LHCN-M2 (cell line): ENCODE data around the gene CDKN2B. TPM values are rescaled to one million over a fixed set of nuclear protein-coding genes. Genes with fewer than 3 reads are reported as not detected.

Experiments
- DNase-seq: peaks from one replicate; pipeline ENCODE4 v3.0.0-alpha.2; 2012; ENCODE audit warnings: low read depth
- total RNA-seq: library from RNA; depleted of rRNA; stranded (reverse); fragments of >200 nt; gene quantifications from 2 replicates; pipeline ENCODE4 v1.2.3, GENCODE V29; 2014

CDKN2B gene
- total RNA-seq, 1 experiment from 2014 or later: 14.2 TPM

DNA sequence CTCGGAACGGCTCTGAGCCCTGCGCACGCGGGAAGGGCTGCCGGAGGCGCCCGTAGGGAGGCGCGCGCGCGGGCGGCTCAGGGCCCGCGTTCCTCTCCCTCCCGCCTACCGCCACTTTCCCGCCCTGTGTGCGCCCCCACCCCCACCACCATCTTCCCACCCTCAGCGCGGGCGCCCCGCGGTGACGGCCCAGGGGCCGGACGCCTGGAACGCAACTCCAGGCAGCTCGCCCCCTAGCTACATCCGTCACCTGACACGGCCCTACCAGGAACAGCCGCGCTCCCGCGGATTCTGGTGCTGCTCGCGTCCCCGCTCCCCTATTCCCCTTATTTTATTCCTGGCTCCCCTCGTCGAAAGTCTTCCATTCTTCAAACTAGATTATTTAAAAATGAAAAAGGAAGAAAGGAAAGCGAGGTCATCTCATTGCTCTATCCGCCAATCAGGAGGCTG is 14.5 kb downstream of the CDKN2B start, which contains the start of gene CDKN2B-AS1:
TSS of gene CDKN2B-AS1 (plus strand) at position 236 of the 450 bp plus-strand sequence.
- DNase-seq: peak; percentile 83

DNA sequence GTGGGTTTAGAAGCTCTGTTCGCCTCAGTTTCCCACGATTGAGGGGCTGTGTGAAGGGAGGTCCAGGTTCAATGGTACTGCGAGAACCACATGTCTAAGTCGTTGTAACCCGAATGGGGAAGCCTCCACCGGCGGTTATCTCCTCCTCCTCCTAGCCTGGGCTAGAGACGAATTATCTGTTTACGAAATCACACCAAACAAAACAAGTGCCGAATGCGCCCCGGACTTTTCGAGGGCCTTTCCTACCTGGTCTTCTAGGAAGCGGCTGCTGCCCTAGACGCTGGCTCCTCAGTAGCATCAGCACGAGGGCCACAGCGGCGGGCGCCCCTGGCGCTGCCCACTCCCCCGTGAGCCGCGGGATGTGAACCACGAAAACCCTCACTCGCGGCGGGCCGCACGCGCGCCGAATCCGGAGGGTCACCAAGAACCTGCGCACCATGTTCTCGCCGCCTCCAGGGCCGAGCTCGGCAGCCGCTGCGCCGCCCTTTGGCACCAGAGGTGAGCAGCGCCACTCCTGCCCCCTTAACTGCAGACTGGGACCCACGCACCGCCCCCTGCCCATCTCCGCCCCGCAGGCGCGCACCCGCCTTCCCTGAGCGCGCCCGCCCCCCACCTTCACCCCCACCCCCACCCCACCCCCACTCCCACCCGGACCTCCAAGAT is 15.1 kb downstream of the CDKN2B start, which contains the start of gene CDKN2A:
TSS of gene CDKN2A (minus strand) at position 500 of the 663 bp plus-strand sequence.
- DNase-seq: peak; percentile 45

DNA sequence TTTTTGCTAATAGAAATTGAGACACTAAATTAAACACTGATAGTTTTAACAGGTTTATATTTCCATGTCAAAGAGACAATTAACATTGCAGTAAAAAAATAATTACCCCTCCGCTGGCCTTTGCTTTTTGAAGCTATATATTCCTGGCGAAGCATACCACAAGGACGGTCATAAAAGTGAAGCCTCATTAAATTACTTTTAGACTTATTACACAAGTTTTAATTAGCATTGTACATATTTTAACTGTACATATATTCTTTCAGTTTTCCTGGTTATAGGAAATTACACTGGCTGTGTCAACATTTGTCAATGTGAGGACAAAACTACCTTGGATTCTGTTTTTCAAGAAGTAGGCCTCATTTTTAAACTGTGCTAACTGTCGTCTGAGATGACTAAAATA is 16.1 kb downstream of the CDKN2B start:
- no peak for DNase-seq

DNA sequence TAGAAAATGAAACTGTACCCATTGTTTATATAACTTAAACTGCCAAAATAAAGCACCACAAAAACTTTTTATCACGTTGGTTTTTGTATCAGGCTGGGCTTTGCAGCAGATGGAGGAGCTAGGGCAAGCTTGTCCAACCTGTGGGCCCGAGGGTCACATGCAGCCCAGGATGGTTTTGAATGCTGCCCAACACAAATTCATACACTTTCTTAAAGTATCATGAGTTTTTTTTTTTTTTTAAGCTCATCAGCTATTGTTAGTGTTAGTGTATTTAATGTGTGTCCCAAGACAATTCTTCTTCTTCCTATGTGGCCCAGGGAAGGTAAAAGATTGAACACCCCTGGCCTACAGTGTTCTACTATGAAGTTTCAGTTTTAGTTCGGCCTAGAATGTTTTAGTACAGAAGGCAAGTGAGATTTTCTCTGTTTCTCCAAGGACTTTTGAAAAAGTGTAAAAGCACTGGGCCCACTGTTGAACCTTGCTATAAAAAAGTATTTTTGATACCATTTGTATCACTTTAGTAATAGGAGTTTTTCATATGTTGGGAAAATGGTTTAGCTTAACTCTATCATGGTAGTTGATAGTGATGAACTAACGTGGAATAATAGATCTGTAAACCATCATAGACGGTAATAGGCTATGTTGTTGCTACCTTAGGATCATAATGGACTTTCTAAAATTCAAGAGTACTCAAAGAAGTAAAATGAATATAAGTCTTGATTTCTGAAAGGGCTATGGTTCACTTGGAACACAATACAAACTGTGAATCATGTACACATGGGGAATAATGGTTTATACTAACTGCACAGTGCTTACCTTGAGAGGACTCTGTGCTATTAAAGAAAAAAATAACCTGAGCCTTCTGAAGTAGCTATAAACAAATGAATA is 17.8 kb downstream of the CDKN2B start:
- no peak for DNase-seq

DNA sequence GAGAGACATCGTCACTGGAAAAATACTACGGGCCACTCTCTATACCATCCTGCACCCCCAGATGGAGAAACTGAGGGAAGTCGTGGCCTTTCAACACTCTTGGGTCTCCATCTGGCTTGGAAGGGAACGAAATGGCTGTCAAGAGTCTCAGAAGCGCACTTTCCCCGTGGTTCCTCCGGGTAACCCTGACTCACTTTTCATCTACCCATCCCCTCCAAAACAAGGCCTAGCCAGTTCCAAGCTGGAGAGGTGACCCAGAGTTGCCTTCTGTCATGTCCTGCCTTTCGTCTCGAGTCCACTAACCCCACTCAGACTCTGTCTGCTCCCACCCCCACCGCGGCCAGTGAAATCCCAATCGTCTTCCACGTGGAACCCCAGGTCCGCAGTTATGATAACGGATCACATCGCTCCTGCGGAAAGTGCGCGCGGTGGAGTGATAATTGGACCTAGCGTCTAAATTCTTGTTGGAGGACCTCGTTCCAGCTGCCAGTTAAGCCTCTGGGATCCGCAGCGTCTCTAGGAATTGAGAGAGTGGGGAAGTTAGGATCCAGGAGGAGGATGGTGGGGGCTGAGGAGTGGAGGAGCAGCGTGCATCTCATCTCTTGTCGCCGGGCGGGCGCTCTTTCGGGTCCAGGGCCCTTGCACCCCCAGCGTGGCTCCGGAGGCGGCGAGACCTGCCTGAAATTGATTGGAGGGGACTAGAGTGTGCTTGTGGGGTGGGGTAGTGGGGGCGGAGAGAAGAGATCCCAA is 19.5 kb downstream of the CDKN2B start:
- DNase-seq: no peak

DNA sequence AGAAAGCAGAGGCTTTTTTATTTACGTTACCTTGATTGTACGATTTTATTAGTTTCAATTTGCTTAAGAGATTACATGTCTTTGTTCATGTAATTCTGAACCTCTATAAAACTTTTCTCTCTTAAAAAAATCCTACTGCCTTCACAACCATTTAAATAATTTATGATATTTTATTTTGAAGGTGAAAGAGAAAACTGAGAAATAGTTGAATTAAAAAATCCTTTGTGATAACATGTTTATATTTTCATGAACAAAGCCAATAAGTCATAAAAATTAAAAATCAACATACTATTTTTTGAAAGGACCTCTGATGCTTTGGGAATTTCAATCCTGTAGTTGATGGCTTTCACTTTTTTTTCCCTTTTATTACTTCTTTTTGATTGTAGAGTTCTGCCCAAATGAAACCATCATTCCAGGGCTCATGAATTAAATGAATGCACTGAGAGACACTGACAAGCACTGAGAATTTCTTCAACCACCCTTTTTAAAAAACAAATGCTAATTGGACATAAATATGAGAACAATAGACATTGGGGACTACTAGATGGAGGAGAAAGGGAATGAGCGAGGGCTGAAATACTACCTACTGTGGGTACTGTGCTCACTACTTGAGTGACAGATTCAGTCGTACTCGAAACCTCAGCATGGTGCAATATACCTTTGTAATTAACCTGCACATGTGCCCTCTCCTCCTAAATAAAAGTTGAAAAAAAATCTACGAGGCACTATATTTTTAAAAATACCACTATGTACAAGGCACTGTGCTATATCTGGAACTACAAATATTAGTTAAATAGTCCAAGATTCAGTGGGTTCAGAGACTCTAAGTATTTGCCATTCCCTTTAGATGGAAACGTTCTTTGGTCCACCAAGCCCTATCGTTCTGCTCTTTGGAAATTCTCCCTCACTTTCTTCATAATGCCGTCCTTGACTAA is 20.8 kb downstream of the CDKN2B start:
- no peak for DNase-seq

DNA sequence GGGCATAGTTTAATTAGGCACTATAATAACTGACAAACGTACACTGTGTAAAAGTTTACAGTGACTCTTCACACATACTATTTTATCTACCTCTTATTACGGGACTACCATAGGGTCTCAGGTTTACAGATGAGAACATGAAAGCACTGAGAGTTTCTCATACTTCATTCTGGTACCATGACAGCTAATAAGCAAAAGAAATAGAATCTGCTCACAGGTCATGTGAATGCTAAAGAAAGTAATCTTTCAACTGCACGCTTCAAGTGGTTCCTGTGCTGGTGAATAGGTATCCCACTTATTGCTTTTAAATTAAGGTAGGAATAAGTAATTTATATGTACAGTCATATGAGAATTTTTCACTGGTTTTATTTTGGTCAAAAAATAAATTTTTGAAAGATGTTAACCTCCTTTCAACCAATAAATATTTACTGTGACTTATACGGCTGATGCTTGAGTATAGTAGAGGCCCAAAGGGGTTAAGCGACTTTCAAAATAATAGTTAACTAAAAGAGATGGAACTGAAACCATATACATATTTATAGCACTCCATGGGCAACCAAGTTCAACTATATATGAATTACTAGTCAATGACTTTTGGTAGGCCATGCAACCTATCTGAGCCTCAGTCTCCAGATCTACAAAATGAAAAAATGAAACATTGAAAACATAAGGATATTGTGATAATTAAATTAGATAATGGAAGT is 23.0 kb downstream of the CDKN2B start:
- DNase-seq: no peak

DNA sequence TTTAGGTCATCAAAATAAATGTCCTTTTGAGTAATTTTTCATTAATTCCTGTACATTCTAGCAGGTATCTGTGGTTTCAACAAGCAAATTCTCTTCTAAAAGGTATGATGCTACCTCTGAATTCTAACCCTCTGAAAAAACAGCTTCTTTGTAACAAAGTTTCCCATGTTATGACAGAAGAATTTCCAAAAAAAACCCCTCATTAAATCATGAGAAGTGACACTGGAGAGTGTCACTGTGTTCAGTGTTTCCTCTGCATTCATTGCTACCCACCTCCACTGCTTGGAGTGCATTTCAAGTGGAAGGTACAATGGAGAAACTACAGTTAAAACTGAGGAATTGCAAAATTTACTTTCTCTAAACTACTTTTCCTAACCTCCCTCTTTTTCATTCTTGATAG is 25.0 kb downstream of the CDKN2B start:
- no peak for DNase-seq

DNA sequence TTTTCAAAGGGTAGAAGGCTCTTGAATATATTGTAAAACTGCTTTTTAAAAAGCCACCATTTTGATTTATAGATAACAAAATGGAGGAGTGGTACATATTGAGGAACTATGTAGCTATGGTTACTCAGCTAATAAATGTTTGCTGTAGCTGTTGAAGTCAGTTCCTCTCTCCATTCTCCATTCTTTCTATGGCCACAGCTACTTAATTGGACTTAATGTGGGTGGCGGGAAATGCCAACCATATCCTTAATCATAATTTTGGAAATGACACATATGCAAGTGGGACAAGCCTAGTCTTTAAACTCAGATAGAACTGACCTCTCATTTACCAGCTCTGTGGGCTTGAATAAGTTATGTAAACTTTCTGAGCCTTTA is 25.6 kb downstream of the CDKN2B start:
- DNase-seq: no peak

DNA sequence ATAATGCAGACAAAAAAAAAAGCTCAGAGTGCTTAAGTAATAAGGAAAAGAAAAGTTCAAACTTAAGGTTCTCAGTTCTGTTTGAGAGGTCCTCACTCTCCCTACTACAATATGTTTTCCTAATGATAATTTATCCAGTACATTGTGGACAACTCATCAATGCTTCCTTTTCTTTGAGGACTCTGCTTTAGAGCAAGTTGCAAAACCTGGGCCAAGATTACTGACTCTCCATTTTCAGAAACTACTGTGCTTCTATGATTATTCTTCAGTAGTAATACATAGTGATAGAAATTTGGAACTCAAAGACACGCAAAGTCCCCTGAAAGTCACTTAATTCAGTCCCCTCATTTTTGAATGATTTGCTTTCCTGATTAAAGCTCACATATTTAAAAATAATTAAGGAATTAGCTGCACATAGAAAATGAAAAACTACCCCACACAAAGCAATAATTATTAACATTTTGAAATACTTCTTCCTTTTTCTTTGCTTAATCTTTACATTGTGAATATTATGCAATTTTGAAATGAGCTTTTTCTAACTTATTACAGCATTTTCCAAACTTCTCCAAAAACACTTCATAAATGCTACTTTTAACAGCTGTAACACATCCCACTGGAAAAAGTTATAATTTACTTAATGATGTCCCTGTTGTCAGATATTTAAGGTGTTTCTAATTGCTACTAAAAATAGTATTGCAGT is 26.1 kb downstream of the CDKN2B start:
- no peak for DNase-seq

GRCh38 chr9:21982391-21982790 is 26.7 kb downstream of the CDKN2B start:
- no peak for DNase-seq

GRCh38 chr9:21976334-21976875 is 32.7 kb downstream of the CDKN2B start:
- DNase-seq: no peak

GRCh38 chr9:21974722-21975409 is 34.2 kb downstream of the CDKN2B start:
- DNase-seq: peak; percentile 89

- DNase-seq: peak; percentile 44
Observed at GRCh38 chr9:21974343-21974721, 34.8 kb downstream of the CDKN2B start.

DNA sequence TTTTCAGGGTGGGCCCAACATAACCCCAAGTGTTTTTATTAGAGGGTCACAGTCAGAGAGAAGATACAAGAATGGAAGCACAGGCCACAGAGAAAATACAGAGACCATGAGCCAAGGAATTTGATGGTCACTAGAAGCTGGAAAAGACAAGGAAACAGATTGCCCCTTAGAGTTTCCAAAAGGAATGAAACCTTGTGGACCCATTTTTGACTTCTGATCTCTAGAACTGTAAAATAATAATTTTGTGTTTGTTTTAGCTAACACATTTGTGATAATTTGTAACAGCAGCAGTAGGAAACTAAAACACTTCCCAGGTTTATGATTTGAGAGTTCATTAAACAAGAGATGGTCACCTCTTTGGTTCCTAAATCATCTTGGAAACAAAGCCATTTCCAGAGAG is 36.7 kb downstream of the CDKN2B start:
- DNase-seq: no peak

DNA sequence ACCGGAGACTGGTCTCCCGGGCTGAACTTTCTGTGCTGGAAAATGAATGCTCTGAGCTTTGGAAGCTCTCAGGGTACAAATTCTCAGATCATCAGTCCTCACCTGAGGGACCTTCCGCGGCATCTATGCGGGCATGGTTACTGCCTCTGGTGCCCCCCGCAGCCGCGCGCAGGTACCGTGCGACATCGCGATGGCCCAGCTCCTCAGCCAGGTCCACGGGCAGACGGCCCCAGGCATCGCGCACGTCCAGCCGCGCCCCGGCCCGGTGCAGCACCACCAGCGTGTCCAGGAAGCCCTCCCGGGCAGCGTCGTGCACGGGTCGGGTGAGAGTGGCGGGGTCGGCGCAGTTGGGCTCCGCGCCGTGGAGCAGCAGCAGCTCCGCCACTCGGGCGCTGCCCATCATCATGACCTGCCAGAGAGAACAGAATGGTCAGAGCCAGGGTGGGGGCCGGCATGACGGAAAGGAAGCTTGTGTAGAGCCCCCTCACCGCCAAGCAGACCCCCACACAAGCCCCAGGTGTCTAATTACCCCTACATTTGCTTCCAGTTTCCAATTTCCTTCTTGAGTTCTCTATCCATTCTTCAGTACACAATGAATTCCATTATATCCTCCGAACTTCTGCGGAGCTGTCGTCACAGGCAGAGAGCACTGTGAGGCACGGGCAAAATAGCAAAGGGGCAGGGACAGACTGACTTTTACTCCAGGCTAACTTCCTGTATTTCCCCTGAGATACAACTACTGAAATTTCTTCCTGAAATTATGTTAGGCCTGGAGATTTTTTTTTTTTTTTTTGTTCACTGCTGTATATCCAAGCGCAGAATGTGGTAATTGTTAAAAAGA is 38.1 kb downstream of the CDKN2B start:
- DNase-seq: no peak

DNA sequence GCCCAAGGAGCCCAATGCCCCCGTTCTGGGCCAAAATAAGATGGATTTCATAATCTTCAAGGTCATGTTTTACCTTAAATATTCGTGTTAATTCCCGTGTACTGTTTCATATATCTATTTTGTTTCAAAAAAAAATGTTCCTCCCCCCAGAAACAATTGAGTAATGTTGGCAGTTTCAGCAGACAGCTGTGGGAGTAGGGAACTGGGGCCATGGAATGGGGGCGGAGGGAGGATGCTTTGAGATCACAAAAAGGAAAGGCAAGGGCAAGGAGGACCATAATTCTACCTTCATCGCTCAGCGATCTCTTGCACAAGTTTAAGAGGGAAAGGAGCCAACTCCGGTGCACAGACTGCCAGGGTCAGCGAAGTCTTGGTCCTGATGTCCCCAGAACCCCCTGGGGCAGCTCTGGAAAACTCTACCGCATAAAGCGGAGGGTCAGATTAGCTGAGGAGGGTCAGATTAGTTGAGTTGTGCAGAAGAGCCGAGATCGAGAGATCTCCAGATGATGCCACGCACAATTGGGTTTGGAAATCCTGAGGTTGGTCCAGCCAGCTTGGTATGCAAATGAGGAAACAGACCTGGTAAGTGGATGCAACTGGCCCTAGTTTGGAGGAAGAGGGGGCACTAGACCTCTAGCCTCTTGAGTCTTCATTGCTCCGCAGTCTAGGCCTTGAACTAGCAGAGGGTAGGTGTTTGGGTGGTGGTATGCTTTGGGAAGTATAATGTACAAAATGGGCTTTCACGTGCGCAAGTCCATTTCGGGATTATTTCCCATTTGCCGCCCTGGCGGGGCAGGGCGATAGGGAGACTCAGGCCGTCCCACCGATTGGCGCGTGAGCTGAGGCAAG is 38.9 kb downstream of the CDKN2B start:
- no peak for DNase-seq
